KOPT-K1 (cell line): ENCODE measurements around the gene KCNQ1.

Source experiments
- H3K27ac ChIP-seq: fragments of 200-600 bp; sonication (generic); 2 replicates; pipeline ENCODE4 v1.5.1; 2016; ENCODE audit warnings: antibody characterized with exemption, mild to moderate bottlenecking, low read depth, low read length; ENCODE audit not compliant: poor library complexity, severe bottlenecking
- H3K36me3 ChIP-seq: fragments of 200-600 bp; sonication (generic); 2 replicates; pipeline ENCODE4 v1.5.1; 2017; ENCODE audit warnings: antibody characterized with exemption, mild to moderate bottlenecking, low read length, moderate library complexity; ENCODE audit not compliant: insufficient read depth
- H3K9me3 ChIP-seq: fragments of 200-600 bp; sonication (generic); 2 replicates; pipeline ENCODE4 v1.5.1; 2017; ENCODE audit warnings: antibody characterized with exemption, low read length, mild to moderate bottlenecking; ENCODE audit not compliant: insufficient read depth, poor library complexity, severe bottlenecking

Gene KCNQ1

DNA sequence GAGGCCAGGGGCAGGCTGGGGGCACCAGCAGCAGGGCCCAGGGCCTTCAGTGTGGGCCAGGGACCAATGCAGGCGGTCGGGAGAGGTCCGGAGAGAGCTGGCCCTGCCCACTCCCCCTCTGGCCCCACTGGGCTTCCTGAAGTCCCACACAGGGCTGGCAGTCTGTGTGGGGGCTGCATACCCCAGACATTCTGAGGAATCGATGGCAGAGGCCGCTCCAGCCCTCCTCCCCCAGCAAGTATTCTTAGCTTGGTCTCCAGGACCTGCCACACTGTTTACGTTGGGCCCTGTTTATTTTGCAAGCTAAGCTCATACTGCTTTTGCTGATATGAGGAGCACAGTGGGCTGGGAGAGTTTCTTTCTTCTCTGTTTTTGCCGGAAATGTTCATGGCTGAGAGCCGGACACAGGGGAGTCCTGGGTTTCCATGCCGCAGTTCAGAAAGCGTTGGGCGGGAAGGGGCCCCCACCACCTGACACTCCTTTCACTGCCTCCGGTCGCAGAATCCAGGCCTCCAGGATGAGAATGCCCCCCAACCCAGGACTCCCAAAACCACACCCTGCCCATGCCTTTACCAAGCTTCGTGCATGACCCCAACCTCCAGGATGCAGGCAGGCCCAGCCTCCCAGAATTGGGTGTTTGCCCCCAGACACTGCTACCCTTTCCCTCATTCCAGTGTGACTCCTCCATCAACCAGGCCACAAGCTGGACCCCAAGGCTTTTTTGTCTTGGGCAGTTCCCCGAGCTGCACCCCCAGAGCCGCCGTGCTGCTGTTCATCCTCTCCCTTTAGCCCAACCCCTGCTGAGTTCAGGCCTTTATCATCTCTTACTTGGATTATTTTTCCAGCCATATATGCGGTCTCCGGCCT lies 336.8 kb downstream of the KCNQ1 start:
- Histone ChIP-seq H3K9me3 (no peaks in the 10 kb centered on the region), H3K27ac (no peak overlapping the region), H3K36me3 (no peaks in the 10 kb centered on the region)

DNA sequence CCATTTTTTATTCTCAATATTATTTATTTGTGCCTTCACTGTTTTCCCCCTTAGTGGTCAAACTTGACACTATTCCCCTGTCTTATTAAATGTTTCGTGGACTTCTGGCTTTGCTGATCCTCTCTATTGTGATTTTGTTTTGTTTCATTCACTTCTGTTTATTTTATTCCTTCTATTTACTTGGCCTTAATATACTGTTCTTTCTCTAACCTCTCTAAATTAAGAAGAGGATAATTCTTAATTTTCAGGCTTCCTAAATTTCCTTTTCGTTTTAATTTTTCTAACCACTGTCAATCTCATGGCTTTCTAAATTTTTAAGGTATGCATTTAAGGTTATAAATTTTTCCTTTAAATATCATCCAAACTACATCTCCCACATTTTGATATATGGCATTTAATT lies 338.0 kb downstream of the KCNQ1 start:
- Histone ChIP-seq H3K36me3 (no peaks in the 10 kb centered on the region), H3K9me3 (no peaks in the 10 kb centered on the region), H3K27ac (no peak overlapping the region)

- Histone ChIP-seq H3K27ac (no peak overlapping the region), H3K36me3 (no peaks in the 10 kb centered on the region), H3K9me3 (no peaks in the 10 kb centered on the region)
Observed at GRCh38 chr11:2783536-2784082, 338.8 kb downstream of the KCNQ1 start.

- Histone ChIP-seq H3K9me3 (no peaks in the 10 kb centered on the region), H3K27ac (no peak overlapping the region), H3K36me3 (no peaks in the 10 kb centered on the region)
Observed at GRCh38 chr11:2787816-2788167, 343.0 kb downstream of the KCNQ1 start.

- H3K36me3 ChIP-seq, result no peaks in the 10 kb centered on the region
- H3K9me3 ChIP-seq, result no peaks in the 10 kb centered on the region
- H3K27ac ChIP-seq, result no peak overlapping the region
Observed at GRCh38 chr11:2788168-2789071, 343.6 kb downstream of the KCNQ1 start.

GRCh38 chr11:2789331-2789730 lies 344.5 kb downstream of the KCNQ1 start:
- no peaks in the 10 kb centered on the region for H3K36me3 ChIP-seq
- H3K9me3 ChIP-seq, result no peaks in the 10 kb centered on the region
- H3K27ac ChIP-seq, result no peak overlapping the region

DNA sequence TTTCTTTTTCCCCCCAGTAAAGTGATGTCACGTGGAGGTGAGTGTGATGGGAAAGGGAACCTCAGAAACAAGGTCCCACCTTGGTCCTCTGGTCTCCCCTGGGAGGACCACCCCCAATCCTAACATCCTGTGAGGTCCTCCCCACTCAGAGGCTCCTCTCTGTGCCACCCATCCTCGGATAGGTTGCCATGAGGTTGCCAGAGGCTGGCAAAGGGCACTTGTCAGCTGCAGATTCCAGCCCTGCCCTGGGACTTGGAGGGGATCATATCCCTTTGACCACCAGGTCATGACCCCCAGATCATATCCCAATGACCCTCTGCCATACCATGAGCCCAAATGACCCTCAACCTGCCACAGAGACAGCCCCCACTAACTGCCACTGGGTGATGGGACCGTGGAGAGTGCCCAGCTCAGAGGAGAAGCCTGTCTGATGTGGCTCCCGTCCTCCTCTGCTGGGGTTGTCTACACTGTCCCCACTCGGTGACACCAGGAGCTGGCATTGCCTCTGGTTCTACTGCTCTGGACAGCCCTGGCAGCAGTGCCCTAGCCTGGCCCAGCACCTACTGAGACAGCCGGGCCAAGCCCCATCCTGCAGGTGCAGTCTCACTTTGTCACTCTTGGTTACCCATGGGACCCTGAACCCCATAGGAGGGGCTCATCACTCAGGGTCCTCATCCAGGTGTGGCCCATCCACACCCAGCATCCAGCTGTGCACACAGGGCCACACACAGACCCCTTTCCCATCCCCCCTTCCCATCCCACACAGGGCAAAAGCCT lies 345.2 kb downstream of the KCNQ1 start:
- Histone ChIP-seq H3K9me3 (no peaks in the 10 kb centered on the region), H3K36me3 (no peaks in the 10 kb centered on the region), H3K27ac (no peak overlapping the region)

DNA sequence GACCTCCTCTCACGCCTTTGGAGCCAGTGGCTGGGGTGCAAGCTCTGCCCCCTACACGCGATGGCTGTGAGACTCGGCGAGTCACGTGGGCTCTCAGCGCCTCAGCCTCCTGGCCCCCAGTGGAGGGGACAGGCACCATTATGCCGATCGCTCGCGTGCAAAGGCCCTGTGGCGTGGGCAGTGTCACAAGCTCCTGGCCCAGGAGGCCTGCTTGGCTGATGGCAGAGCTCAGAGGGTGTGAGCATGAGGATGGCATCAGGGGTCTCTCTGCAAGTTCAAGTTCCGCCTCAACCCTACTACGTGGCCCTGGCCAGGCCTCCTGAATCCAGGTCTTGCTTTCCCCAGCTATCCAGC lies 345.7 kb downstream of the KCNQ1 start:
- no peaks in the 10 kb centered on the region for H3K9me3 ChIP-seq
- no peak overlapping the region for H3K27ac ChIP-seq
- H3K36me3 ChIP-seq, result no peaks in the 10 kb centered on the region

DNA sequence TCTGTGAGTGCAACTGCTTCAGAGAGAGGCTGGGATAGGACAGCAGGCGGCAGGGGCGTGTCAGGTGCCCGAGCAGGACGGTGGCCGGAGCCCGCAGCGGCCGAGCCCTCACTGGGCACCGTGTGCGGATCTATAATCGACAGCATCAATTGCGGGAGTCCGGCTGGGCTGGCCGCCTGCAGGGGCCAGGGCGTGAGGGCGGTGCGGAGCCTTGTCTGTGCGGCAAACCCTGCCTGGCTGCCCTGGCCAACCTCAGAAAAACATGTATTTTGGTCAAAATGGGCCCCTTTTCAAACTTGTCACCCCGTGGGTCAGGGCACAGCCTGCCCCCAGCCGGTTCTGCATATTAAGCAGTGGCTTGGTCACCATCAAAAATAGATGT lies 346.3 kb downstream of the KCNQ1 start:
- Histone ChIP-seq H3K36me3 (no peaks in the 10 kb centered on the region), H3K9me3 (no peaks in the 10 kb centered on the region), H3K27ac (no peak overlapping the region)

DNA sequence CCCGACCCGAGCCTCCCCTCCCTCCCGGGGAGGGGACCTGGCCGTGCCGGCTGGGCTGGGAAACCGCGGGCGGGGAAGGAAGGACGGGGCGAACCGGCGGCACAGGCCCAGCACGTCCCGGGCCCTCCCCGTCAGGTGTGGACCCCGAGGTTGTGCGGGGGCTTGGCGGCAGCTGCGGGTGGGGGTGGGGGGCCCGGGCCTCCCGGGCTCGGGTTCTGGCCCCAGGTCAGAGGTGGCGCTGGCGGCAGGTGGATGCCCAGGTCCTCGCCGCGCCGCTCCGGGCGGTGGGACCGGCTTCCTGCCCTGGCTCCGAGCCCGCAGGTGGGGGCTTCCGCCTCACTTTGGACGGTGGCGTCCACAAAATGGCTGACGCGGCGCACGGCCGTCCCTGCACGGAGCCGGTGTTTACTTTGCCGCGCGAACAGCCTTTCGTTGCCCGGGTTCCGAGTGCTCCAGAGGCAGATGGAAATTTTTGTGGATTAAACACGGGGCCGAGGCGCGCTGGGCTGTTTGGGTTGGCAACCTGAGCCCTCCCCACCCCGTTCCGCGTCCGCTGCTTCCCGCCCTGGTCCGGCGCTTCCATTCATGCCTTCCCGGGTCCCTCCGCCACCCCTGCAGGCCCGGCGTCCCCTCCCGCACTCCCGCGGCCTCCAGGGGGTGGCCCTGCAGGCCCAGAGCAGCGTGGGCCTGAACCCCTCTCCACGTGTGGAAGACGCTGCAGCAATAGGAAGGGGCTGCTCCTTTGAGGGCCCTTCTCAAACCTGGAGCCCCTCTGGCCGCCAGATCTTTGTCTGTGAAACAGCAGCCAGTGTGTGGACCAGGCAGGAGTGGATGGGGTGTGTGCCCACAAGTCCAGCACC lies 346.9 kb downstream of the KCNQ1 start:
- H3K9me3 ChIP-seq, result no peaks in the 10 kb centered on the region
- no peak overlapping the region for H3K27ac ChIP-seq
- no peaks in the 10 kb centered on the region for H3K36me3 ChIP-seq

DNA sequence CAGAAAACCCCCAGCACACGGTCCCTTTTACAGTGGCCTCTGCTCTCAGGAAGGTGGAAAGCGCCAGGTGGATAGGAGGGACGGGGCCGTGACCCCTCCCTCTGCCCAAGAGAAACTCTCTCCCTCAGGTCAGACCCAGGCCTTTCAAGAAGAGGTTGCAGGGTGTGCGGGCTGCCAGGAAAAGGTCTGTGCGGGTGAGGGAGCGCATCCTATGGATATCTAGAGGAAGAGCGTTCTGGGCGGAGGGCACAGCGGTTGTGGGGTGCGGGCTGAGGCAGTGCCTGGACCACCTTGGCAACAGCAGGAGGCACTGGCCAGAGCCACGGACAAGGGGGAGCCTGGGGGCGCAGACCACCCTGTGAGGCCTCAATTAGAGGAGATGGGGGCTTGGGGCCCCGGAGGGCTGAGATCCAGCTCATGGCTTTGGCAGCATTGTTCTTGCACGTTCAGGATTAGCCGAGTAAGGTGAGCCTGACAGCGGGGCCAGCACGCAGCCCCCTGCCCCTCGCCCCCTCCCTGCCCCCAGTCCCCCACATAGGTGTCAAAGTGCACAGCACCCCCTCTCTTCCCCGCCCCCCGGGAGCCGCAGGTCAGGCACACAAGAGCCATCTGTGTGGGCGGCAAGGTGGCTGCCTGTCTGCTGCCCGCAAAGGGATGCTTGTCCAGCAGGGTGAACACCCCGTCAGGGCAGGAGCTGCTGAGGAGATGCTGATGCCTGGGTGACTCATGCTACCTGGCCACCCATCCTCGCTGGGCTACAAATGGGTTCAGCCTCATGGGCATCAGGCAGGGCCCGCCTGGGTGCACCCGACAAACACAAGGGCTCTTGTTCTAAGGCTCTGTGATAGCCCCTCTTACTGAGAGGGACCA lies 347.8 kb downstream of the KCNQ1 start:
- no peaks in the 10 kb centered on the region for H3K36me3 ChIP-seq
- no peak overlapping the region for H3K27ac ChIP-seq
- no peaks in the 10 kb centered on the region for H3K9me3 ChIP-seq

DNA sequence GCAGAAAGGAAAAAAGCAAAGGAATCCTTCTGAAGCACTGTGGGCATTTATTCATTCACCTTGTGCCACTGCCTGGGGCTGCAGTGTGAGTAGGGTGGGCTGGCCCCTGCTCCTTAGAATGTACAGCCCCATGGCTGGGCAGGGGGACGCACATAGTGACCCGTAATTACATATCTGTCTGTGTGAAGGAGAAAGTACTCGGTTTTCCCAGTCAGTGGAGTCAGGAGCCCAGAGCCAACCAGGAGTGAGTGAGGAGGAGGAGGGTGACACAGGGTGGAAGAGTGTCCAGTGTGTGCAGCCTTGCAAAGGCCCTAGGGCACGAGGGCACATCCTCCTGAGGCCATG lies 348.9 kb downstream of the KCNQ1 start:
- Histone ChIP-seq H3K27ac (no peak overlapping the region), H3K36me3 (no peaks in the 10 kb centered on the region), H3K9me3 (no peaks in the 10 kb centered on the region)

- no peak overlapping the region for H3K27ac ChIP-seq
- H3K36me3 ChIP-seq, result no peaks in the 10 kb centered on the region
- peaks cover 2% of the 10 kb centered on the region for H3K9me3 ChIP-seq
Observed at GRCh38 chr11:2794046-2794967, 349.5 kb downstream of the KCNQ1 start.
